HUDEP-2 (cell line): Measurements from ENCODE around the gene PRKCQ.

ENCODE experiments used
- DNase-seq, 76 experiments: peaks; one replicate each; lab custom pipeline; 2025; ENCODE audit not compliant: unreplicated experiment in 76 of 76; lab: John Stamatoyannopoulos, UW

The PRKCQ gene

DNA sequence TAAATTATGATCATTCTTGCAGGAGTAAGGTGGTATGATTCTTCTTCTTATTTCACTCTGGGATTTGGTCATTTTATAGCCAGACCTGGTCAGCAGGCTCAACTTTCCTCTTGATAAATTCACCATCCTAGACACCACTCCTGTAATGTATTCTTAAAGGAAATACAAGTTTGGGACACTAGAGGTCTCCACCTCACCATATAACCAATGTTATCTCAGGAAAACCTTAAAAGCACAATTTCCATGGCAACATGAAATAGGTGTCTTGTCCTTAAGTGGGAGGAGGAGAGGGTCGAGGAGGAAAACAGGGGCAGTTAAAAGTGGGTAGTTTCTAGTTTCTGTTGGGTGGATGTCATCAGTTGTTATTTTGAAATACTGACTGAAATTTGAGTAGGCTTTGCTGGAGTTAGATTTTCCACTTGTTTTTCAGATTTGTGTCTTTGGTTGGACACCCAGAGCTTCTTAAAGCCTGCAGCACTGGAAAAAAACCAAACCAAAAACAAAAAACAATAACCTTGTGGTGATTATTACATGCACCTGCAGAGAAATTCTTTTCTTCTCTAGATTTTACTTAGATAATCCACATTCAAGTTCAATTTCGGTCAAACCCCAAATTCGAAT, 163.1 kb downstream of the PRKCQ start:
- DNase-seq: peak in 22 of 76 experiments; percentile 6 to 58 (median 21)

DNA sequence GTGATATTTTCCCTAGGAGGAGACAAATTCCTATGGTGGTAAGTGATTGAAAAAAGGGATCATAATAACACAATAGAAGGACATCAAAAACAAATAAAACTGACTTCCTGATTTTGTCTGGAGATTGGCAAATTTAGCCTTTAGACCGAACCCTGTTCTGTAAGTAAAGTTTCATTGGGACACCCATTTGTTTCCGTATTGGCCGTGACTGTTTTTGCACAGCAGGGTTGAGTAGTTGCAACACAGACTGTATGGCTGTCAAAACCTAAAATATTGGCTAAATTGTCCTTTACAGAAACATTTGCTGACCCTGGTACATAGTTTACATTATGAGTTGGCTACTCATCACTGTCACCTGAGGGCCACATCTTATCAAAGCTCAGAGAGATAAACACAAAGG, 168.6 kb downstream of the PRKCQ start:
- DNase-seq: no peak

GRCh38 chr10:6410830-6411229, 169.2 kb downstream of the PRKCQ start:
- no peak for DNase-seq

GRCh38 chr10:6409971-6410643, 170.0 kb downstream of the PRKCQ start:
- DNase-seq: no peak

- DNase-seq: no peak
These were observed 171.3 kb downstream of the PRKCQ start for GRCh38 chr10:6408799-6409198.

GRCh38 chr10:6407034-6407721, 172.9 kb downstream of the PRKCQ start:
- no peak for DNase-seq

DNA sequence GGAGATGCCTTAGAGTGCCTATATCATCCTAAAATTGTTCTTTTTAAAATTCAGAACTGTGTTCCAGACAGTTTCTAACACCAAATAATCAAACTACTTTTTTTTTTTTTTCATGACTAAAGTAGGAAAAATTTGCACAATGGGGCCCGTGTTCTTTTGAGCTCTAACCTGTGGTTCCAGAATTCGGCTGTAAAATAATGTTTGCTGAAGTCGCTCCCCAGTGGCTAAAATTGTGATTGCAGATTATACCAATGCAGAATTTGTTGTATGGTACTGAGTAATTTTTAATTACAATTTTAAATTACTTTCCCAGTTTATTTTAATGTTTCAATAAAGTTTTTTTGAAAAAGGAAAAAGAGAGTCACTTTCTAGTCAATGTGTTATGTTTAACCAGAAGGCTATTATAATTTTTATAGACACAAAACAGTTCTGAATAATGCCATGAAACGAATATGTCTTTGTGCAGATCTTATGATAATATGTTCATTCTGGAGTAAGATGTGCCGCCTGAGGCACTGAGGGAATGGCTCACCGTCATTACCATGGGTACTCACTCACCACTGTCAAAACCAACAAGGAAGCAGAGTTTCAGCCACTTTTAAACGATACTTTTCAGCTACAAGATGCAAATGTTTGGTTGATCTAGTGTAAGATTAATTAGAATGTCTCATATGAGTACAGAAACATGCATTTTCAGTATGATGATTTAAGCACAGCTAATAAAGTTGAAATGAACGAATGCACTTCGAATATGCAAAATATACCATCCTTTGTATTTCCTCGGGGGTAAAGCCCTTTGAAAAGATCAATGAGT, 173.6 kb downstream of the PRKCQ start:
- DNase-seq: peak in 1 of 76 experiments; percentile 3

DNA sequence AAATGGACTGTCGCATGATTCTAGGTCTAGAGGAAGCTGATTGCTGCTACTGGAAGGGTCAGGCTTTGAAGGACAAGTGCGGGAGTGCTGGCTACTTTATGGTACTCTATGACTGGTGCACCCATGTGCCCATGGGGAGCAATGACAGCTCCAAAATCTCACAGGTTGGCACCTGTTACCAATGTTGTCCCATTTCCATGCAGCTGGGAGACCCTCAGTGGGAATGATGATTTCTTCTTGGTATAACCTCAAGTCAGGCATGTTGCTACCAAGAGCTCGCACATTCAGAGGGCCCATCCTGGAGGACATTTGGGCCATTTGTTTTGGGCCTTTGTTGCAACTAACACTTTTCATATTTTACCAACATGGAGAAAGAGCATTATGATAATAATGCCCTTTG, 174.4 kb downstream of the PRKCQ start:
- DNase-seq: no peak

DNA sequence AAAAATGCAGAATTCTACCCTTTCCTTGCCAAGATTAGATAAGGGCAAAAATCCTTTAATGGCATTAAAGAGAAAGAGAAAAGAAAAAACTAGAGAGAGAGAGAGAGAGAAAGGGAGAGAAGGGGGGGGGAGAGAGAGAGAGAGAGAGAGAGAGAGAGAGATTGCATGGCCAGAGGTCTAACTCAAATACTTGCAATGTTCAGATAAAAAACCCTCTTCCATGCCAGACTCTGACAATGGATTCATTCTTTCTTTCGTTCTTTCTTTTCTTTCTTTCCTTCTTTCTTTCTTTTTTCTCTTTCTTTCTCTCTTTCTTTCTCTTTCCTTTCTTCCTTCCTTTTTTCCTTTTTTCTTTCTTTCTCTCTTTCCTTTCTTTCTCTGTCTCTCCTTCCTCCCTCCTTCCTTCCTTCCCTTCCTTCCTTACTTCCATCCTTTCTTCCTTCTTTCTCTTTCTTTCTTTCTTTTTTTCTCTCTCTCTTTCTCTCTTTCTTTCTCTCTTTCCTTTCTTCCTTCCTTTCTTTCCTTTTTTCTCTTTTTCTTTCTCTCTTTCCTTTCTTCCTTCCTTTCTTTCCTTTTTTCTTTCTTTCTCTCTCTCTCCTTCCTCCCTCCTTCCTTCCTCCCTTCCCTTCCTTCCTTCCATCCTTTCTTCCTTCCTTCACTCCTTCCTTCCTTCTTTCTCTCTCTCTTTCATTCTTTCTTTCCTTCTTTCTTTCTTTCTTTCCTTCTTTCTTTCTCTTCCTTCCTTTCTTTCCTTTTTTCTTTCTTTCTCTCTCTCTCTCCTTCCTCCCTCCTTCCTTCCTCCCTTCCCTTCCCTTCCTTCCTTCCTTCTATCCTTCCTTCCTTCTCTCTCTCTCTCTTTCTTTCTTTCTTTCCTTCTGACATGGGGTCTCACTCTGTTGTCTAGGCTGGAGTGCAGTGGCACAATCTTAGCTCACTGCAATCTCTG, 175.7 kb downstream of the PRKCQ start:
- DNase-seq: no peak

- no peak for DNase-seq
These were observed 177.1 kb downstream of the PRKCQ start for GRCh38 chr10:6402960-6403359.

GRCh38 chr10:6402349-6402709, 177.7 kb downstream of the PRKCQ start:
- DNase-seq: no peak

GRCh38 chr10:6401558-6402348, 178.3 kb downstream of the PRKCQ start:
- DNase-seq: peak in 48 of 76 experiments; percentile 1 to 61 (median 32)

GRCh38 chr10:6400821-6401465, 179.1 kb downstream of the PRKCQ start:
- no peak for DNase-seq

- DNase-seq: no peak
These were observed 179.7 kb downstream of the PRKCQ start for GRCh38 chr10:6400331-6400730.

- DNase-seq: no peak
These were observed 180.2 kb downstream of the PRKCQ start for GRCh38 chr10:6399879-6400278.

- DNase-seq: no peak
These were observed 180.8 kb downstream of the PRKCQ start for GRCh38 chr10:6399231-6399741.

- no peak for DNase-seq
These were observed 181.7 kb downstream of the PRKCQ start for GRCh38 chr10:6398399-6398798.

GRCh38 chr10:6396652-6397051, 183.4 kb downstream of the PRKCQ start:
- DNase-seq: no peak

DNA sequence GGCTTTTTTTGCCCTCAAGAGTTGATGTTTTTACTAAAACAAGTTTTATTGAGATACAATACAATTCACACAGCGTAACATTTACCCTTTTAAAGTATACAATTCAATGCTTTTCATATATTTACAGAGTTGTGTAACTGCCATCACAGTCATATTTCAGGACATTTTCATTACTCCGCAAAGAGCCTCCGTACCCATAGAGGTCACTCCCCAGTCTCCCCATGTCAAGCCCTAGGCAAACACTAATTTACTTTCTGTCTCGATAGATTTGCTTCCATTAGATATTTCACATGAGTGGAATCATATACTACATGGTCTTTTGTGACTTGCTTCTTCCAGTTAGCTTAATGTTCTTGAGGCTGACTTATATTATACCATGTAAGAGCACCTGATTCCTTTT, 183.8 kb downstream of the PRKCQ start:
- no peak for DNase-seq
